Liver (tissue), 3 donors: Measurements from ENCODE around the gene SGCD.

ENCODE experiments used
- CTCF ChIP-seq: fragments of 150-350 bp; IDR thresholded peaks from 2 replicates; pipeline ENCODE4 v1.5.1; 2017; ENCODE audit warnings: improper control_type of control experiment, low read depth, low read length; ENCODE audit not compliant: missing input control
- NR2F2 ChIP-seq: IDR thresholded peaks from 2 replicates; pipeline ENCODE4 v1.6.1; 2016; ENCODE audit warnings: antibody characterized with exemption
- RXRA ChIP-seq, 2 donors: IDR thresholded peaks; 2 replicates each; pipeline ENCODE4 v1.6.1; 2017 to 2018; ENCODE audit warnings: antibody characterized with exemption in 2 of 2, mild to moderate bottlenecking in 1 of 2
- TAF1 ChIP-seq: conservative IDR thresholded peaks from 2 replicates; pipeline ENCODE4 v1.6.1; 2016; ENCODE audit warnings: antibody characterized with exemption, mild to moderate bottlenecking
- YY1 ChIP-seq: IDR thresholded peaks from 2 replicates; pipeline ENCODE4 v1.6.1; 2016; ENCODE audit warnings: antibody characterized with exemption, mild to moderate bottlenecking
- TF ChIP-seq, protein P1 (sequence below): IDR thresholded peaks from 2 replicates; pipeline ENCODE4 v1.6.1; 2016; ENCODE audit warnings: antibody characterized with exemption
- donor health status: healthy.
- donor health status: healthy.

DNA sequence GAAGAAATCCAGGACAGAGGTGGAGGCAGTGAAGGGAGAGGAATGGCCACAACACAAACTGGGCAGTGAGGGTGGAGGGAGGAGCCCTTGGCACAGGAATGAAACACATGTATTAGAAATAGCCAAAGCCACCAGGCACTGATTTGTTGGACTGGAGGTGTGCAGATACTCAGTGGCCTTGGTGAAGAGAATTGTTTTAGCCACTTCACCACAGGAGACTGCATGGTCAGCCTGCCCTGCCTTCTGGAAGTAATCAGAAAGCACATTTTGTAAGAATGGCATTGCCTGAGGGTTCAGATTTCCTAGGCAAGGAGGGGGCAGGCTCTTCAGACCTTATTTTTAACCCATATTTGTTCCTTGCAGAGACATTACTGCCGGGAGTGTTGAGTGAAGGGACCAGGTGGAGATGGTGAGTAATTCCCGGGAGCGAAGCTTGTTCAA is 2.2 kb downstream of the SGCD start:
- TF ChIP-seq YY1 (no peak), CTCF (no peak), TAF1 (no peak), RXRA (IDR thresholded peaks at IDR 0.05) (no peak), NR2F2 (no peak)
- TF ChIP-seq, protein P1, sequence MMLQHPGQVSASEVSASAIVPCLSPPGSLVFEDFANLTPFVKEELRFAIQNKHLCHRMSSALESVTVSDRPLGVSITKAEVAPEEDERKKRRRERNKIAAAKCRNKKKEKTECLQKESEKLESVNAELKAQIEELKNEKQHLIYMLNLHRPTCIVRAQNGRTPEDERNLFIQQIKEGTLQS: no peak
